Measurements from ENCODE around the gene FRMPD2.

- TF ChIP-seq, protein P1, sequence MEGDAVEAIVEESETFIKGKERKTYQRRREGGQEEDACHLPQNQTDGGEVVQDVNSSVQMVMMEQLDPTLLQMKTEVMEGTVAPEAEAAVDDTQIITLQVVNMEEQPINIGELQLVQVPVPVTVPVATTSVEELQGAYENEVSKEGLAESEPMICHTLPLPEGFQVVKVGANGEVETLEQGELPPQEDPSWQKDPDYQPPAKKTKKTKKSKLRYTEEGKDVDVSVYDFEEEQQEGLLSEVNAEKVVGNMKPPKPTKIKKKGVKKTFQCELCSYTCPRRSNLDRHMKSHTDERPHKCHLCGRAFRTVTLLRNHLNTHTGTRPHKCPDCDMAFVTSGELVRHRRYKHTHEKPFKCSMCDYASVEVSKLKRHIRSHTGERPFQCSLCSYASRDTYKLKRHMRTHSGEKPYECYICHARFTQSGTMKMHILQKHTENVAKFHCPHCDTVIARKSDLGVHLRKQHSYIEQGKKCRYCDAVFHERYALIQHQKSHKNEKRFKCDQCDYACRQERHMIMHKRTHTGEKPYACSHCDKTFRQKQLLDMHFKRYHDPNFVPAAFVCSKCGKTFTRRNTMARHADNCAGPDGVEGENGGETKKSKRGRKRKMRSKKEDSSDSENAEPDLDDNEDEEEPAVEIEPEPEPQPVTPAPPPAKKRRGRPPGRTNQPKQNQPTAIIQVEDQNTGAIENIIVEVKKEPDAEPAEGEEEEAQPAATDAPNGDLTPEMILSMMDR (IDR thresholded peaks at IDR 0.05), result no peak
- no peak for TF ChIP-seq POLR2A (IDR thresholded peaks at IDR 0.05)
Observed at GRCh38 chr10:48289501-48290238, 15.2 kb upstream of the FRMPD2 start.

All from lower leg skin (tissue), 3 donors.